HUDEP-2 (cell line): Measurements from ENCODE around the gene FAM120B.

Experiments used
- DNase-seq, 76 experiments: peaks; one replicate each; lab custom pipeline; 2025; ENCODE audit not compliant: unreplicated experiment in 76 of 76; lab: John Stamatoyannopoulos, UW

Gene FAM120B

GRCh38 chr6:170286246-170286933 lies 20.2 kb upstream of the FAM120B start:
- DNase-seq: peak in 54 of 76 experiments; percentile 18 to 75 (median 44)

GRCh38 chr6:170286934-170287265 lies 19.7 kb upstream of the FAM120B start:
- no peak for DNase-seq

- DNase-seq: no peak
These were observed 19.1 kb upstream of the FAM120B start for GRCh38 chr6:170287371-170287876.

GRCh38 chr6:170288091-170288631 lies 18.4 kb upstream of the FAM120B start:
- DNase-seq: peak in 1 of 76 experiments; percentile 15

GRCh38 chr6:170288852-170289179 lies 17.7 kb upstream of the FAM120B start:
- no peak for DNase-seq

- no peak for DNase-seq
These were observed 17.2 kb upstream of the FAM120B start for GRCh38 chr6:170289180-170289931.

- DNase-seq: no peak
These were observed 16.6 kb upstream of the FAM120B start for GRCh38 chr6:170289951-170290295.

- no peak for DNase-seq
These were observed 16.0 kb upstream of the FAM120B start, which contains the start of gene DLL1 for GRCh38 chr6:170290296-170291128. Gene DLL1 (minus strand): TSS chr6:170291078. CDS start chr6:170290139, 939 bp downstream.

GRCh38 chr6:170291271-170292110 lies 15.1 kb upstream of the FAM120B start:
- DNase-seq: no peak

- no peak for DNase-seq
These were observed 14.5 kb upstream of the FAM120B start for GRCh38 chr6:170292111-170292406.

- peak in 6 of 76 experiments; percentile 6 to 31 (median 20) for DNase-seq
These were observed 14.0 kb upstream of the FAM120B start for GRCh38 chr6:170292407-170293158.

- DNase-seq: no peak
These were observed 13.0 kb upstream of the FAM120B start for GRCh38 chr6:170293341-170294231.

- no peak for DNase-seq
These were observed 12.2 kb upstream of the FAM120B start for GRCh38 chr6:170294298-170294730.

GRCh38 chr6:170294813-170295509 lies 11.6 kb upstream of the FAM120B start:
- no peak for DNase-seq

- DNase-seq: peak in 14 of 76 experiments; percentile 11 to 99 (median 95)
These were observed 10.8 kb upstream of the FAM120B start for GRCh38 chr6:170295510-170296422.

- DNase-seq: no peak
These were observed 10.2 kb upstream of the FAM120B start for GRCh38 chr6:170296423-170296745.
